Adrenal gland (tissue), 12 donors: ENCODE data around the gene RELT. TPM values are rescaled to one million over a fixed set of nuclear protein-coding genes. Genes with fewer than 3 reads are reported as not detected.

ENCODE experiments used
- DNase-seq, 7 donors: peaks; one replicate each; pipeline ENCODE4 v3.0.0-alpha.2; 2019 to 2020
- H3K27ac ChIP-seq, 5 donors: fragments of 200-600 bp; sonication (generic) in 4 of 5; 1 replicate in 3 of 5; 2 replicates in 2 of 5; pipeline versions ENCODE4 v1.5.1 to v1.8.0; 2016 to 2020; ENCODE audit warnings: mild to moderate bottlenecking in 1 of 5
- H3K27me3 ChIP-seq: fragments of 200-600 bp; 2 replicates; pipeline ENCODE4 v1.8.0; 2021
- H3K36me3 ChIP-seq, 2 donors: fragments of 200-600 bp; replicated peaks in 1 of 2; 1 replicate in 1 of 2; 2 replicates in 1 of 2; pipeline versions ENCODE4 v1.5.1 to v1.8.0; 2018 to 2022
- H3K4me1 ChIP-seq, 2 donors: fragments of 200-600 bp; replicated peaks in 1 of 2; 1 replicate in 1 of 2; 2 replicates in 1 of 2; pipeline versions ENCODE4 v1.5.1 to v1.8.0; 2018 to 2021
- H3K4me3 ChIP-seq, 4 donors: fragments of 200-600 bp; sonication (generic) in 3 of 4; one replicate each; pipeline ENCODE4 v1.5.1; 2016 to 2018
- H3K9me3 ChIP-seq, 3 donors: fragments of 200-600 bp; sonication (generic) in 1 of 3; replicated peaks in 1 of 3; 1 replicate in 2 of 3; 2 replicates in 1 of 3; pipeline versions ENCODE4 v1.5.1 to v1.8.0; 2016 to 2021
- POLR2A ChIP-seq, 2 donors: fragments of 450-650 bp; IDR thresholded peaks; one replicate each; pipeline ENCODE4 v1.6.1; 2017; ENCODE audit warnings: antibody characterized with exemption in 2 of 2, mild to moderate bottlenecking in 2 of 2, moderate library complexity in 1 of 2
- WGBS, 4 donors: extraction: QIAGEN DNeasy Blood & Tissue Kit in 2 of 4; methylation state at CpG; one replicate each; pipeline versions ENCODE4 v1.1.5 to v1.1.7; 2013 to 2017; 5-methylcytosine and 5-hydroxymethylcytosine counted together
- intact Hi-C, 2 donors: fragments of 100-400 bp; cut with DNase I; formaldehyde crosslinking; loops; one replicate each; pipeline versions ENCODE4 v1.14.1 to v1.15.0; 2022 to 2023
- polyA plus RNA-seq, 3 donors: library from polyadenylated mRNA; stranded (reverse); fragments of 200-250 nt in 2 of 3; fragments of 350-450 nt in 1 of 3; fragmentation: Illumina TruSeq in 1 of 3; extraction: RNeasy Lipid Tissue Mini Kit (QIAGEN cat#74804) in 1 of 3; gene quantifications; one replicate each; pipeline ENCODE4 v1.2.3, GENCODE V29; 2013 to 2014
- total RNA-seq, 9 donors: library from RNA; depleted of rRNA in 4 of 9; stranded (reverse); fragments of >200 nt in 4 of 9; fragments of 120-200 nt in 1 of 9; fragmentation: NEBNext Ultra II Directional in 1 of 9; extraction: Animal tissue kit (Norgen Biotek cat#: 25700) in 1 of 9; gene quantifications; one replicate each; pipeline versions ENCODE4 v1.1.0 to v1.2.4, GENCODE V29; 2013 to 2023
- TF ChIP-seq, protein P1 (sequence below), 6 experiments: fragments of 450-650 bp in 4 of 6; fragments of 200-600 bp in 2 of 6; sonication (generic) in 1 of 6; IDR thresholded peaks; 1 replicate in 5 of 6; 2 replicates in 1 of 6; pipeline versions ENCODE4 v1.5.1 to v1.8.0; 2016 to 2021; ENCODE audit warnings: antibody characterized with exemption in 6 of 6, mild to moderate bottlenecking in 2 of 6, moderate library complexity in 1 of 6
- donor health status: healthy with polysubstance abuse.
- donor health status: Bipolar disorder and iron deficiency.
- donor health status: DM: yes; HTN: yes; CAD: no.
- donor health status: DM: no; HTN: no; CAD: no.
- donor health status: DM: no; HTN: no; CAD: no.
- donor health status: DM: yes; HTN: yes; CAD: no.

Gene RELT
- total and polyA plus RNA-seq, 12 donors: 0.73 to 8.7 (median 5.2) TPM

DNA sequence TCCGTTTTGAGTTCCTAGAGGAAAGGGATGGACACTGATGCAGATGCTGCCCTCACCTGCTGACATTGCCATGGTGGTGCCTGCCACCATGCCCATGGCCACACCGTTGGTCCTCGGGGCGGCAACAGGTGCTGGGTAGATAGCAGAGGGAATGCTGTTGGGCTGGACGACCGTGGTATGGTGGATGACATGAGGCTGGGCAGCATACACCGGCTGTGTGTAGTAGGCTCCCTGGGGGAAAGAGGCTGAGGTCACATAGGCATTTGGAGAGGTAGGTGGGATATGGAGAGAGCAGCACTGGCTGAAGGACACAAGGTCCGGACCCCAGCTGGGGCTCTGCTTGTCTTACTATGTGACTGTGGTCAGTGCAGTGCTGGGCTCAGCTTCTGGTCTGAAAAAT lies 33.2 kb downstream of the RELT start:
- Histone ChIP-seq H3K27ac (no peak overlapping the region), H3K36me3 (peaks cover 0 to 28% of the 10 kb centered on the region in 2 donors), H3K9me3 (no peaks in the 10 kb centered on the region), H3K27me3 (no peaks in the 10 kb centered on the region), H3K4me3 (no peak overlapping the region), H3K4me1 (peaks cover 0 to 6% of the 10 kb centered on the region in 2 donors)
- no peak for TF ChIP-seq POLR2A (IDR thresholded peaks at IDR 0.05)
- TF ChIP-seq, protein P1, sequence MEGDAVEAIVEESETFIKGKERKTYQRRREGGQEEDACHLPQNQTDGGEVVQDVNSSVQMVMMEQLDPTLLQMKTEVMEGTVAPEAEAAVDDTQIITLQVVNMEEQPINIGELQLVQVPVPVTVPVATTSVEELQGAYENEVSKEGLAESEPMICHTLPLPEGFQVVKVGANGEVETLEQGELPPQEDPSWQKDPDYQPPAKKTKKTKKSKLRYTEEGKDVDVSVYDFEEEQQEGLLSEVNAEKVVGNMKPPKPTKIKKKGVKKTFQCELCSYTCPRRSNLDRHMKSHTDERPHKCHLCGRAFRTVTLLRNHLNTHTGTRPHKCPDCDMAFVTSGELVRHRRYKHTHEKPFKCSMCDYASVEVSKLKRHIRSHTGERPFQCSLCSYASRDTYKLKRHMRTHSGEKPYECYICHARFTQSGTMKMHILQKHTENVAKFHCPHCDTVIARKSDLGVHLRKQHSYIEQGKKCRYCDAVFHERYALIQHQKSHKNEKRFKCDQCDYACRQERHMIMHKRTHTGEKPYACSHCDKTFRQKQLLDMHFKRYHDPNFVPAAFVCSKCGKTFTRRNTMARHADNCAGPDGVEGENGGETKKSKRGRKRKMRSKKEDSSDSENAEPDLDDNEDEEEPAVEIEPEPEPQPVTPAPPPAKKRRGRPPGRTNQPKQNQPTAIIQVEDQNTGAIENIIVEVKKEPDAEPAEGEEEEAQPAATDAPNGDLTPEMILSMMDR (IDR thresholded peaks at IDR 0.05): no peak
- no peak for DNase-seq
- intact Hi-C loops: no loop called here
- 94 to 99% (median 96%) methylated on average over 8 of the region's 8 CpGs for WGBS, 4 donors

DNA sequence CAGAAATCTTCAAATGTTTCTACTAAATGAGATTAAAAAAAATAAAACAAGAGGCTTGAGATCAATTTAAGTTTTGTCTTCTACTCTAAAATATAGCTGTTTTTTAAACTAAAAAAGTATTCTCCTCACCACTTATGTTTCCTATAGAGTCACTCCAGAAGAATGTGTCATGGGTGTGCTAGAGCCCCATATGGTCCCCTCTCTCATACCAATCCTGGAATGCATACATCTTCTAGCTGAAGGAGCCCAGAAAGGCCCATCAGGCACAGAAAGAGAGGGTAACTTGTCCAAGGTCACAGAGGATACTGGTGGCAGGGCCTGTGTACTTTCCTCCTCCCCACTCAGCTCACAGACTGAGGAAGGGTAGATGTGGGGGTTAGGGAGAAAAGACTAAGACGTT lies 34.4 kb downstream of the RELT start:
- Histone ChIP-seq H3K4me3 (no peak overlapping the region), H3K27ac (no peak overlapping the region), H3K36me3 (peaks cover 0 to 25% of the 10 kb centered on the region in 2 donors), H3K27me3 (no peaks in the 10 kb centered on the region), H3K9me3 (no peaks in the 10 kb centered on the region), H3K4me1 (peaks cover 0 to 18% of the 10 kb centered on the region in 2 donors)
- TF ChIP-seq, protein P1 (IDR thresholded peaks at IDR 0.05): no peak
- TF ChIP-seq POLR2A (IDR thresholded peaks at IDR 0.05): no peak
- no peak for DNase-seq
- intact Hi-C loops: no loop called here
- 59 to 81% (median 62%) methylated on average over 1 of the region's 1 CpG for WGBS, 4 donors

DNA sequence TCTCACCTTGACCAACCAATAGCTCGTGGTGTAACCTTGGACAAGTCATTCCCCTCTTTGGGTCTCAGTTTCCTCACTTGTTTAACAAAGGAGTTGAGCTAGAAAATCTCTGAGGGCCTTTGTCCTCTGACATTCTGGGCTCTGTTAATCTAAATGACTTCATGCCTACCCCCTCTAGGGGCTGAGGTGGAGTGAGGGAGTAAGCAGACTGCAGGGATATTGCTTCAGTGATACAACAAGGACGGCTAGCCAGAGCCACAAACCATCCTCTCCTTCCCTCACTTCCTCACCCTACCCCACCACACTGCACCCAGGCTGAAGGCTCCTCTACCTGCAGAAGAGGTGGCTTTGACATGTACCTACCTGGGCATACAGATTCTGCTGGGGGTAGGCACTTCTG lies 34.8 kb downstream of the RELT start:
- 91 to 95% (median 93%) methylated on average over 2 of the region's 2 CpGs for WGBS, 4 donors
- H3K4me1 ChIP-seq: peaks cover 0 to 22% of the 10 kb centered on the region in 2 donors

DNA sequence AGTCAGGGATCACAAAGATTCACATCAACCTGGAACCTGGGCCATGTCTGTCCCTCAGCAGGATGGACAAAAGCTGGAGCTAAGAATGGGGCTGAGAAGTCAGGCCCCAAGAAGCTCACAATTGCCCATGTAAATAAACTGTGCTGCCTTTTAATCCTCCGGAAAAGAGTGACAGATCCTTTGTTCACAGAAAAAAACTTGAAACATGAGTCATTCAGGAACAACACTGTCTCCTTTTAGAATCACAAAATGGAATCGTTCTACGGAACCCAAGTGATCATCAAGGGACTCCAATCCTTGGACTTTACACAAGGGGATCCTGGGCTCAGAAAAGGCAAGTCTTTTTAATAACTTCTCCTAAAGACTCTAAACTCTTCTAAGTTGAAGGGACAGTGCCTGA lies 36.1 kb downstream of the RELT start:
- Histone ChIP-seq H3K36me3 (peaks cover 0 to 14% of the 10 kb centered on the region in 2 donors), H3K27ac (no peak overlapping the region), H3K4me3 (no peak overlapping the region), H3K4me1 (peaks cover 0 to 33% of the 10 kb centered on the region in 2 donors), H3K27me3 (no peaks in the 10 kb centered on the region), H3K9me3 (no peaks in the 10 kb centered on the region)
- no peak for DNase-seq
- WGBS, 4 donors: 64 to 72% (median 65%) methylated on average over 3 of the region's 3 CpGs
- intact Hi-C loops: no loop called here
- TF ChIP-seq POLR2A (IDR thresholded peaks at IDR 0.05): no peak
- TF ChIP-seq, protein P1 (IDR thresholded peaks at IDR 0.05): no peak

More for the DNA sequence above, 34.8 kb downstream of the RELT start:
- Histone ChIP-seq H3K4me3 (no peak overlapping the region), H3K9me3 (no peaks in the 10 kb centered on the region), H3K36me3 (peaks cover 0 to 25% of the 10 kb centered on the region in 2 donors), H3K27me3 (no peaks in the 10 kb centered on the region), H3K27ac (no peak overlapping the region)
- DNase-seq: no peak
- TF ChIP-seq POLR2A (IDR thresholded peaks at IDR 0.05): no peak
- TF ChIP-seq, protein P1 (IDR thresholded peaks at IDR 0.05): no peak
- intact Hi-C loops: no loop called here
